KMS-11 (cell line): ENCODE data around the gene DOCK10.

Source experiments
- H2AFZ ChIP-seq: fragments of 200-600 bp; sonication (generic); 2 replicates; pipeline ENCODE4 v1.6.1; 2016; ENCODE audit warnings: antibody characterized with exemption, mixed run types, low read depth
- H3K27ac ChIP-seq: fragments of 200-600 bp; sonication (generic); 2 replicates; pipeline ENCODE4 v1.6.1; 2016; ENCODE audit warnings: mild to moderate bottlenecking, mixed run types
- H3K27me3 ChIP-seq: fragments of 200-600 bp; sonication (generic); 2 replicates; pipeline ENCODE4 v1.6.1; 2017; ENCODE audit warnings: mild to moderate bottlenecking, low read depth, mixed run types, moderate library complexity; ENCODE audit not compliant: insufficient read depth
- H3K36me3 ChIP-seq: fragments of 200-600 bp; sonication (generic); 2 replicates; pipeline ENCODE4 v1.6.1; 2017; ENCODE audit warnings: mild to moderate bottlenecking, mixed run types; ENCODE audit not compliant: insufficient read depth
- H3K4me1 ChIP-seq: fragments of 200-600 bp; sonication (generic); 2 replicates; pipeline ENCODE4 v1.6.1; 2016; ENCODE audit warnings: mild to moderate bottlenecking, low read depth, mixed run types; ENCODE audit not compliant: poor library complexity, severe bottlenecking
- H3K4me2 ChIP-seq: fragments of 200-600 bp; sonication (generic); 2 replicates; pipeline ENCODE4 v1.7.0; 2016; ENCODE audit warnings: mild to moderate bottlenecking, mixed run types
- H3K4me3 ChIP-seq: fragments of 200-600 bp; sonication (generic); IDR thresholded peaks from 2 replicates; pipeline ENCODE4 v1.6.1; 2017; ENCODE audit warnings: low read depth, low read length, mixed read lengths; ENCODE audit not compliant: insufficient read depth
- H3K79me2 ChIP-seq: fragments of 200-600 bp; sonication (generic); 2 replicates; pipeline ENCODE4 v1.6.1; 2016; ENCODE audit warnings: low read depth, mixed run types; ENCODE audit not compliant: insufficient read depth
- H3K9ac ChIP-seq: fragments of 200-600 bp; sonication (generic); 2 replicates; pipeline ENCODE4 v1.6.1; 2016; ENCODE audit warnings: mild to moderate bottlenecking, mixed run types
- H4K20me1 ChIP-seq: fragments of 200-600 bp; sonication (generic); 2 replicates; pipeline ENCODE4 v1.6.1; 2016; ENCODE audit warnings: mild to moderate bottlenecking, mixed run types; ENCODE audit not compliant: insufficient read depth
- TF ChIP-seq, protein P1 (sequence below): fragments of 200-600 bp; sonication (generic); conservative IDR thresholded peaks from 2 replicates; pipeline ENCODE4 v1.6.1; 2017; ENCODE audit warnings: low read depth, mild to moderate bottlenecking, antibody characterized with exemption, low read length, moderate library complexity, mixed read lengths

Gene DOCK10

GRCh38 chr2:224723586-224724217 lies 318.6 kb downstream of the DOCK10 start:
- H3K4me1 ChIP-seq: no peaks in the 10 kb centered on the region
- no peaks in the 10 kb centered on the region for H3K36me3 ChIP-seq
- H3K9ac ChIP-seq: no peak overlapping the region
- H4K20me1 ChIP-seq: no peaks in the 10 kb centered on the region
- H3K27me3 ChIP-seq: no peaks in the 10 kb centered on the region
- no peak overlapping the region for H3K4me3 ChIP-seq
- H3K27ac ChIP-seq: no peak overlapping the region
- TF ChIP-seq, protein P1, sequence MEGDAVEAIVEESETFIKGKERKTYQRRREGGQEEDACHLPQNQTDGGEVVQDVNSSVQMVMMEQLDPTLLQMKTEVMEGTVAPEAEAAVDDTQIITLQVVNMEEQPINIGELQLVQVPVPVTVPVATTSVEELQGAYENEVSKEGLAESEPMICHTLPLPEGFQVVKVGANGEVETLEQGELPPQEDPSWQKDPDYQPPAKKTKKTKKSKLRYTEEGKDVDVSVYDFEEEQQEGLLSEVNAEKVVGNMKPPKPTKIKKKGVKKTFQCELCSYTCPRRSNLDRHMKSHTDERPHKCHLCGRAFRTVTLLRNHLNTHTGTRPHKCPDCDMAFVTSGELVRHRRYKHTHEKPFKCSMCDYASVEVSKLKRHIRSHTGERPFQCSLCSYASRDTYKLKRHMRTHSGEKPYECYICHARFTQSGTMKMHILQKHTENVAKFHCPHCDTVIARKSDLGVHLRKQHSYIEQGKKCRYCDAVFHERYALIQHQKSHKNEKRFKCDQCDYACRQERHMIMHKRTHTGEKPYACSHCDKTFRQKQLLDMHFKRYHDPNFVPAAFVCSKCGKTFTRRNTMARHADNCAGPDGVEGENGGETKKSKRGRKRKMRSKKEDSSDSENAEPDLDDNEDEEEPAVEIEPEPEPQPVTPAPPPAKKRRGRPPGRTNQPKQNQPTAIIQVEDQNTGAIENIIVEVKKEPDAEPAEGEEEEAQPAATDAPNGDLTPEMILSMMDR: no peak
- no peak overlapping the region for H3K4me2 ChIP-seq
- no peak overlapping the region for H2AFZ ChIP-seq
- H3K79me2 ChIP-seq: no peaks in the 10 kb centered on the region

DNA sequence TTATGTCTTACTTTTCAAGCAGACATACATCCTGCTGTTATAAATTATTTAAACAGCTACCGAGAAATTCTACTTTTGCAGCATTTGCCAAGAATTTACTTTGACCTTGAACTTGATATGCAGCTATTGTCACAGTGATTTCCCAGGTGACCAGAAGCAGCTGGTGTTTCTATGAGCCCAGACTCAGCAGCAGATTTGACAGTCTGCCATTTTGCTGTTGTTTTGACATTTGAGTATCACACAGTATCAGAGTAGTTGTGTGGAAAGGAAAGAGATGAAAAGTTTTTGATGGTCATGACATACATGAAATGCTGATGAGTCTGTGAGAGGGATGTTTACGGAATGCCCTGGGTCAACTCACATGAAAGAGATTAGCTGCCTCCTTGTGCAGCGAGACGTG lies 319.5 kb downstream of the DOCK10 start:
- H3K27ac ChIP-seq: no peak overlapping the region
- no peaks in the 10 kb centered on the region for H3K27me3 ChIP-seq
- no peaks in the 10 kb centered on the region for H3K4me1 ChIP-seq
- H3K9ac ChIP-seq: no peak overlapping the region
- H2AFZ ChIP-seq: no peak overlapping the region
- no peak overlapping the region for H3K4me2 ChIP-seq
- H3K79me2 ChIP-seq: no peaks in the 10 kb centered on the region
- H3K36me3 ChIP-seq: no peaks in the 10 kb centered on the region
- TF ChIP-seq, protein P1: no peak
- H3K4me3 ChIP-seq: no peak overlapping the region
- no peaks in the 10 kb centered on the region for H4K20me1 ChIP-seq

DNA sequence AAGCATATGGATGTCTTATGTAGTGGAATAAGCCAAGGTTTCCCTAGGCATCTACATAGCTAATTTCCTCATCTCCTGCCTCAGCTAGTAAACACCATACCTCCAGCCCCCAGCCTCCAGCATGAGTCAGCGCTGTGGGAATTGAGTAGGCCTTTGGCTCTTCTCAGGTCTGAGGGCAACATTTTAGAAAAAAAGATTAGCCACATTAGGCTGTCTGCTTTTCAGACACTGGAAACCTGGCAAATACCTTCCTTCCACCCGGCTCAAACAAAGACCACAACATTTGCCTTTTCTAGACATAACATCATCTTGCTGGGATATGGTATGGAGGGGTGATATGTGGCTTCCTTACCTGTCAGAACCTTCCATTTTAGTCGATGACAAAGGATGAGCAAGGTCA lies 320.0 kb downstream of the DOCK10 start:
- Histone ChIP-seq H3K9ac (no peak overlapping the region), H2AFZ (no peak overlapping the region), H3K4me1 (no peaks in the 10 kb centered on the region), H3K27me3 (no peaks in the 10 kb centered on the region), H4K20me1 (no peaks in the 10 kb centered on the region), H3K4me3 (no peak overlapping the region), H3K79me2 (no peaks in the 10 kb centered on the region), H3K27ac (no peak overlapping the region), H3K36me3 (no peaks in the 10 kb centered on the region), H3K4me2 (no peak overlapping the region)
- TF ChIP-seq, protein P1: no peak

DNA sequence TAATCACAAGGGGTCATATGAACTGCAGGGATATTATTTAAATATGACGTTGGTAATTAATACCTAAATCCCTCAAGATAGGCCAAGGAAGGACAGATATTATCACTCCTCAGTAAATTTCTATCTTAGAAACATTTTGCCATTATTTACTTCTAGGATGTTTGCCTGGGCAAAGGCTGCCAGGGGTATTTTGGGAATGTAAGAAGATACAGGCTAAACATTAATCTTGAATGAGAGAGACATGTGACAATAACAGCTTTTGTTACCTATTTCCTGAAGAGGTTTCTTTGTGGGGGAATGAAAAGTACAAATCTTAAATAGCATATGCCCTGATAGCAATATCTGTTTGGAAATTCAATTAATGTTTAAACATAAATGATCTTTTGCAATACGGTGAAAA lies 325.3 kb downstream of the DOCK10 start:
- H3K4me2 ChIP-seq: no peak overlapping the region
- H2AFZ ChIP-seq: no peak overlapping the region
- no peak overlapping the region for H3K9ac ChIP-seq
- no peaks in the 10 kb centered on the region for H3K79me2 ChIP-seq
- no peaks in the 10 kb centered on the region for H3K36me3 ChIP-seq
- no peak overlapping the region for H3K27ac ChIP-seq
- no peak overlapping the region for H3K4me3 ChIP-seq
- H3K27me3 ChIP-seq: no peaks in the 10 kb centered on the region
- no peaks in the 10 kb centered on the region for H4K20me1 ChIP-seq
- TF ChIP-seq, protein P1: no peak
- H3K4me1 ChIP-seq: no peaks in the 10 kb centered on the region
